Ecto neural progenitor cell (in vitro differentiated cells): ENCODE measurements around the gene CERS1.

Experiments used
- DNase-seq: peaks from one replicate; pipeline ENCODE4 v3.0.0-alpha.2; 2018; ENCODE audit warnings: low spot score

CERS1 gene

DNA sequence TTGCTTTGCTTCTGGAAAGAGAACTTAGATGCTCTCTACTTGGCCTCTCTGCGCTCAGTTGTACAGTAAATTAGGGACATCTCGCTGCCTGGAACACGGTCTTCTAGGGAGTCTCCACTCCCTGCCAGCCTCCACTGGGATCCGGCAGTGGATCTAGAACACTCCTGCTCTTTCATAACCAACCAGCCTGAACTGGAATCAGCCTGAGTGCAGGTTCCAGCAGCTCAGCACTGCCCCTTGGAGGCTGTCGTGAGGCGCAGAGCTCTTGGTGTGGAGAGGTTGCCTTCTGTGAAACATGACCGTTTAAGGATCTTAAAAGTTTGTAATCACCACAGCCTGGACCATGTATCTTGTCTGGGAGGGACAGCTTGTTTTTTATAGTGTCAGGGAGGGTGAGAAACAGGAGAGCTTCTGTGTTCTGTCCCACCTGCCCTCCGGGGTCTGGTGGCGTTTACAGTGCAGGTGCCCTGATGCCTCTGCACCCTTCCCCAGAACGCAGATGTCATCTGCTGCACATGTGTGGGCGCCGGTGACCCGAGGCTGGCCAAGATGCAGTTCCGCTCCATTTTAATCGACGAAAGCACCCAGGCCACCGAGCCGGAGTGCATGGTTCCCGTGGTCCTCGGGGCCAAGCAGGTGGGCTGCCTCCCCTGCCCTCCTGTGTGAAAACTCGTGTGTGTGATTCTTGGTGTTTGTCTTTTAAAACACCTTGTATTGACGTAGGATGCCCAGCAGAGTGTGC lies 39.4 kb downstream of the CERS1 start:
- no peak for DNase-seq

DNA sequence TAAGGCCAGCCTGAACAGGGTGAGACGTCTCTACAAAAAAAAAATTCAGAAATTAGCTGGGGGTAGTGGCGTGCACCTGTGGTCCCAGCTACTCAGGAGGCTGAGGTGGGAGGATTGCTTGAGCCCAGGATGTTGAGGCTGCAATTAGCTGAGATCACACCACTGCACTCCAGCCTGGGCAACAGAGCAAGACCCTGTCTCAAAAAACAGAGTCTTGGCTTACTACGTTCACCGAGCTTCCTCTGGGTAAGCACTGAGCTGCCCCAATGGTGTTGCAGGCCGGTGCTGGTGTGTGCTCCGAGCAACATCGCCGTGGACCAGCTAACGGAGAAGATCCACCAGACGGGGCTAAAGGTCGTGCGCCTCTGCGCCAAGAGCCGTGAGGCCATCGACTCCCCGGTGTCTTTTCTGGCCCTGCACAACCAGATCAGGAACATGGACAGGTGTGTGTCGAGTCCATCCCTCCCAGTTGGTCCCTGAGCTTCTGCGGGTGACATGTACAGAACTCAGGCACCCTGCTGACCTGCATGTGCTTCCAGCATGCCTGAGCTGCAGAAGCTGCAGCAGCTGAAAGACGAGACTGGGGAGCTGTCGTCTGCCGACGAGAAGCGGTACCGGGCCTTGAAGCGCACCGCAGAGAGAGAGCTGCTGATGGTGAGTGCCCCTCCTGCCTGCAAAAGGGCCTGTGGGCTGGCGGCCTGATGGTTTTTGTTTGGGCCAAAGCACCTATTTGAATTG lies 40.1 kb downstream of the CERS1 start:
- DNase-seq: no peak

DNA sequence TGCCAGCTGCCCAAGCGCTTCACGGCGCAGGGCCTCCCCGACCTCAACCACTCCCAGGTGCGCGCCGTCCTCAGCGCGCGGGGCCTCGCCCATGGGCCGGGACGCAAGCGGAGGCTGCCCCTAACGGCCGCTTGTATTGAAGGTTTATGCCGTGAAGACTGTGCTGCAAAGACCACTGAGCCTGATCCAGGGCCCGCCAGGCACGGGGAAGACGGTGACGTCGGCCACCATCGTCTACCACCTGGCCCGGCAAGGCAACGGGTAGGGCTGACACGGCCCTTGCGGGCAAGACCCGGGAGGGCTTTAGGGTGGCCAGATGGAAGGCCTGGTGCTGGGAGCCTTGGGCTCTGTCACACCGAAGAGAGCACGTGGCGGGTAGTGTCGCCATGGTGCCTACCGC lies 41.0 kb downstream of the CERS1 start:
- no peak for DNase-seq

DNA sequence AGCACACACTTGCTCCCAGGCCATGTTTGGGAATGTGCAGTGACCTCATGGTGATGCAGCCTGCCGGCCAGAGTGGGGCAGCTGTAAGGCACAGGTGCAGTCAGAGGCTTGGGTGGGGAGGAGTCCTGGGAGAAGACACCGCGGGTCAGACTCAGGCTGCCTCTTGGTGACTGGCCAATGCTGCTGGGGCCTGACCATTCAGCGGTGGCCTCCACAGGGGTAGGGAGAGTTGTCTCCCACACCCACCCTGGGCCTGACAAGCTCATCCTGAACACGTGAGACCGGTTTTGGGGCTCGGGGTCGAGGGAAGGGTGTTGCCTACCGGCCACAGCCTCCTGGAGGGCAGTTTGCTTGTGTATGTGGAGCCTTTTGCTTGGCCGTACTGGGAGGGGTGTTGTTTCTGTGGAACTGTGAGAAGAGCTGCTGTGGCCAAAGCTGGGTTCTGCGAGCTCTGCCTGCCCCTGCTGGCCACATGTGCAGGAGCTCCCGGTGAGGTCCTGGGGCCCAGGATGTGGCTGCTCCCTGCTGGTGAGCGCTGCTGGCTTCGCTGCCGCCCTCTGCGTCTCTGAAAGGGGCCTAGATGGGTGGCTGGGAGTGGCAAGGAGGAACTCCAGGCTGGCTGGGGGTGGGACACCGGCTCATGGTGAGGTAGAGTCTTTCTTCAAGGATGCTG lies 42.1 kb downstream of the CERS1 start:
- DNase-seq: no peak

DNA sequence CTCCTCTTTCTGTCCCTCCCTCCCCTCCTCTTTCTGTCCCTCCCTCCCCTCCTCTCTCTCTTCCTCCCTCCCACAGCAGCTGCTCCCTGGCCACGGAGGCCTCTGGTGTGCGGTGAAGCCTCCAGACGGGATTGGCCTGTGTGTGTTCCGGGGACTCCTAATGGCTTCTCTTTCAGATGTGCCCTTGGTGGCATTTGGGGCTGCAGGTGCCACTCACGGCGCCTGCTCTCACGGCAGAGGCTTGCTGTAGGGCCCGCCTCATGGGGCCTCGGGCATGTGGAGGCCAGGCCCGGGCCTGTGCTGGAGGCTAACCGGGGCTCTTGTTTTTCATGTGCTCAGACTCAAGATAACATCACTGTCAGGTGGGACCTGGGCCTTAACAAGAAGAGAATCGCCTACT lies 43.3 kb downstream of the CERS1 start:
- DNase-seq: no peak

DNA sequence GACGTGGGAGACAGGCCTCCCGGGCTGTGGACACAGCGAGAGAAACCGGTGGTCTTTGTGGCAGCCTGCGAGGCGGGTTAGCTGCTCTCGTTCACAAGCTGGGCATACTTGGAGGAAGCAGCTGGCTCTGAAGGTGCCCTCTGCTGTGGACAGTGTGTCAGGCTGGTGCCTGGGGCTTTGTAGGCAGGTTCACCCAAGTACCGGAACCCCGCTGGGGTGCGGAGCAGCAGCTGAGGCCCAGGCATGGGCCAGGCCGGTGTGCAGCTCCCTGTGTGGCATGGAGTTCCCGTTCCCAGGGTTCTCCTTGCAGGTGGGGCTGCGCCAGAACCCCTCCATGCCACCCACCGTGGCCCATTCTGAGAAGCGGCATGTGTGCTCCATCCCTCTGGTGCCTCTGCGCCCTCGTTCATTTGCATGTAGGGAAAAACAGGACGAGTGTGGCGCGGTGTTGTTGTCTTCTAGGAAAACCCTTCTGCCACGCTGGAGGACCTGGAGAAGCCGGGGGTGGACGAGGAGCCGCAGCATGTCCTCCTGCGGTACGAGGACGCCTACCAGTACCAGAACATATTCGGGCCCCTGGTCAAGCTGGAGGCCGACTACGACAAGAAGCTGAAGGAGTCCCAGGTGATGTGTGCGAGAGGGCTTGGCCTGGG lies 44.2 kb downstream of the CERS1 start:
- DNase-seq: no peak

DNA sequence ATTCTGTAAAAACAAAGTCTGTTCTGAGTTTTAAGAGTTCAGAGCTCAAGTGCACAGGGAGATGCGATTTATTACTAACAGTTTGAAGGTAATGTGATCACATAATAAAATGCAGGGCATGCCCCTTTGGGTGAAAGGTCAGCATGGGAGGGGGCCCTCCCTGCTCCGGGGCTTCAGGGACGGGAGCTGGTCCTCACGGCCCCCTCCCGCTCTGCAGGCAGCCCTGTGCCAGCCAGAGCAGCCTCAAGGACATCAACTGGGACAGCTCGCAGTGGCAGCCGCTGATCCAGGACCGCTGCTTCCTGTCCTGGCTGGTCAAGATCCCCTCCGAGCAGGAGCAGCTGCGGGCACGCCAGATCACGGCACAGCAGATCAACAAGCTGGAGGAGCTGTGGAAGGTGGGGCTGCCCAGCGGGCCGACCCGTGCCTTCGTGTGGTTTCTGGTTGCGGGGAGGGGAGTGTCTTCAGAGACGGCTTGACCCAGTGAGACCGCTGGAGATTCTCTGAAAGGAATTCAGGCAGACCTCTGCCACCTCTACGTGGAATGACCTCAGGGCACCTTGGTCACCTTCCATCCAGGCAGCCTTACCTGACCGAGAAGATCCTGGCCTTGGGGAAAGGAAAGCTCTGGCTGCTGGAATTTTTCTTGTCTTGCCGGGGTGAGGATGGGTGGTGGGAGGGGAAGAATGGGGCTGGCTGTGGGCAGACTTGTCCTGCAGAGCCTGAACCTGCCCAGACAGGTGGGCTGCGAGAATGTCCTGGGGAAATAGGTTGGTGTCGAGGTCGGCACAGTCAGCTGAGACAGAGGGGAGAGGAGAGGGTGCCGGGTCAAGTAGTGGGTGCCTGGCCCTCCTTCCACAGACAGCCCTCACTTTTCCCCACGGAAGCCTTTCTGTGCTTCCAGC lies 45.2 kb downstream of the CERS1 start:
- DNase-seq: no peak

DNA sequence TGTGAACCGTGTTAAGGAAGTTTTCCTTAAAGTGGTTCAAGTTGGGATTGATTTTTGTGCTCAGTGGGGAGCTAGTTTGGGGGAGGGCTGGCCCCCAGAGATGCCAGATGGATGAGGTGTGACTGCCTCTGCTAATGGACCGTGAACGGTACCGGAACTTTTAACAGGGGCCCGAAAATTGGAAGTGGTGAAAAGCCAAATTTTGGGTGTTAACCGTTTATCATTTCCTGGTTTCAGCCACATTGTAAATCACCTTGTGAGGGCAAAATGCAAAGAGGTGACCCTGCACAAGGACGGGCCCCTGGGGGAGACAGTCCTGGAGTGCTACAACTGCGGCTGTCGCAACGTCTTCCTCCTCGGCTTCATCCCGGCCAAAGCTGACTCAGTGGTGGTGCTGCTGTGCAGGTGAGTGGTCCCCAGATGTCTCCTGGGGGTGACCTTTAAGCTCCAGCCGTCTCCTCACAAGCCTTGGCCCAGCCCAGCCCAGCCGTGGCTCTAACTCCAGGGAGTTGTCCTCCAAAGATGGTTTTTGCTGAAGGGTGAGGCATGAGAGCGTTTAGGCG lies 46.0 kb downstream of the CERS1 start:
- DNase-seq: no peak

DNA sequence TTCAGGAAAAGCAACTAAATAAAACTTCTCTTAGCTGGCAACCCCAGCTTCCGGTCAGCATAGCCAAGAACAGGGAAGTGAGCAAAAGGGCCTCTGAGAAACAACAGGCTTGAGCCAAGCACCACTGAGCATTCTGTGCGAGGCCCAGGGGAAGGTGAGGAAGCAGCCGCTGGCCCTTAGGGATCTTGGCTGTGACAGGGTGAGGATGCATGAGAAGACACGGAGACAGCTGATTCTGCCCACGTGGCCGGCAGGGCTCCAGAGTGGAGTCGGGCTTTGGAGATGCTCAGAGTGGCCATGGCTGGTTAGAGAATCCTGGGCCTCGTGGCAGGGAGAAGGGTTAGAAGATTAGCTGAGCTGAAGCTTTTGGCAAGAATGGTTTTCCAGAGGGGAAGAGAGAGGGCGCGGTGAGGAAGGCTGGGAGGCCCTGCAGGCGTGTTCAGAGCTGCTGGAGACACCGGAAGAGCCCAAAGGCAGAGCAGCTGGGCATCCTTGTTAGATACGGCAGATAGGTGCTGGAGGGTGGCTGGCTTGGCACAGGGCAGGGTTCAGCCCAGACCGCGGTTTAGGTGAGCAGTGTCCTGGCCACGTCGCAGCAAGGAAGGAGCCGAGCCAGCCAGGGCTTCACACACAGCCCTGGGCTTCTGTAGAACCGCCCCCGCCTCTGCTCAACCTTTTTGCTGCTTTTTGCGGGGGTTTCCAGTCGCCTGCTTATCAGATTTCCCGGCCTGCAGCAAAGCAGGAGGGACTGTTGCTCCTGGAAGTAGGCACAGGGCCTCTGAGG lies 46.9 kb downstream of the CERS1 start:
- DNase-seq: no peak

DNA sequence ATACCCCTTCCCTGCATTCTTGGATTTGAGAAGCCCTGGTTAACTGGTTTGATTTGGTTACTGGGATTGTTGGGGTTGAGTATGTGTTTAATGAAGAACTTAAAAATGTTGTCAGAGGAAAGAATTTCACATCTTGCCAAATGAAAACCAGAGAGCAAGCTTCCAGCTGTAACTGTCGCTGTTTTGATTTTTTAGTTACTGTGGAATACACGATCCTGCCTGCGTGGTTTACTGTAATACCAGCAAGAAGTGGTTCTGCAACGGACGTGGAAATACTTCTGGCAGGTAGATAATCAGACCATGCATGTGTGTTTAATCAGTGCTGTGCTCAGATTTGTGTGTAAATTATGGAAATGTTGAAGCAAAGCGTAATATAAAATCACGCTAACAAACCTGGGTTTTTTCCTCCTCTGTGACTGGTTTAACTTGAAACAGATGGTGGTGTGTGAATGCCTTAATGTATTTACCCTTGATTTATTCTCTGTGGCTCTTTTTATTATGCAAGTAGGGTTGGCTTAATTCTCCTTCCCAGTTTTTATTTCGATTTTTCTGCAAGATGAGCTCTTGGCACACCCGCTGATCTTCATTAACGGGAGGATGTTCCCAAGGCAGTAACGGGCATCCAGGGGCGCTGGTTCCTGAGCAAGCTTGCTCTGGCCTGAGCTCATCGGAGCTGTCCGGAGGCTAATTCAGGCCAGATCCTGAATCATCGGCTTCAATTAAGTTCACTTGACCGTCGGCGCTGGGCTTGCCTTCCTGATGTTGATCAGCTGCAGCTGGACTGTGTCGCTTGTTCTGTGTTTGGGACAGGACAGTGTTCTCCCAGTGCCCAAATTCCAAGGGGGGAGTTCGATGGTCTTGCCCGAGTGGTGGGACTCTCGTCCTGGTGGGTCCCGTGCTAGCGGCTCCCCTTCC lies 48.2 kb downstream of the CERS1 start:
- DNase-seq: no peak

DNA sequence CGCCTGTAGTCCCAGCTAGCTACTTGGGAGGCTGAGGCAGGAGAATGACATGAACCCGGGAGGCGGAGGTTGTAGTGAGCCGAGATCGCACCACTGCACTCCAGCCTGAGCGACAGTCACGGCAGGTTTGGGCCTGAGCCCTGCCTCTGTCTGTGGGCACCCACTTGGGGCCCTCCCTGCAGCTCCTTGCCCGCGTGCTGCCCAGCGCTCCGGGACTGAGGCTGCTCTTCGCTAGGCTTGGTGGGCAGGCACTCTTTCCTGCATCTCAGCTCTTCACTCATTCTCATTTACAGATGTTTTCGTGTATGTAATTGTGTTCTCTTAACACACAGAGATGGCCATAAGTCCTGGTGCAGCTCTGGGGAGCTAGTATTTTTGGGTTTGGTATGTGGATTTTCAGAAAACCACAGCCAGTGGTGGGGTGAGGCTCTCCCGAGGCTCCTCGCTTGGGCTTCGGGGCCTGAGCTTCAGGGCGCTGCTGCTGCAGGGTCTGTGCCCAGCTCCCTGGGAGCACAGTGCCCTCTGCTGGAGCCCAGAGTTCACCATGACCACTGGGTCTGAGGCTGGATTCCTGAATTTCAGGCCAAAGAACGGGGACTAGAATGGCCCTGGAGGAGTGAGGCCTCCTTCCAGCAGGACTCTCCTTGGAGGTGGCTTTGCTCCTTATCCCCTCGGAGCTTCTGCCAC lies 49.0 kb downstream of the CERS1 start:
- peak; percentile 83 for DNase-seq

DNA sequence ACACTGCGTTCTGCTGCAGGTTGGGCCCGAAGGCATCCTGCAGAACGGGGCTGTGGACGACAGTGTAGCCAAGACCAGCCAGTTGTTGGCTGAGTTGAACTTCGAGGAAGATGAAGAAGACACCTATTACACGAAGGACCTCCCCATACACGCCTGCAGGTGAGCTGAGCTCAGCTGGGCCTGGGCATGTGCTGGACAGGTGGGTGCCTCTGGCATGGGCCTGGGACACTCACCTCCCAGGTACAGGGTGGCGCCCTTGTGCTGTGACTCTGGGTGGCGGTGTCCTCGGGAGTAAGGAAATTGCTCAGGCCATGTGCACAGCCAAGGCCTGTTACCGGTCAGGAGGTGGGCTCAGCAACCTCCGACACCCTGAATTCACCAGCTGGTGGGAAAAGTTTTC lies 50.0 kb downstream of the CERS1 start:
- no peak for DNase-seq

DNA sequence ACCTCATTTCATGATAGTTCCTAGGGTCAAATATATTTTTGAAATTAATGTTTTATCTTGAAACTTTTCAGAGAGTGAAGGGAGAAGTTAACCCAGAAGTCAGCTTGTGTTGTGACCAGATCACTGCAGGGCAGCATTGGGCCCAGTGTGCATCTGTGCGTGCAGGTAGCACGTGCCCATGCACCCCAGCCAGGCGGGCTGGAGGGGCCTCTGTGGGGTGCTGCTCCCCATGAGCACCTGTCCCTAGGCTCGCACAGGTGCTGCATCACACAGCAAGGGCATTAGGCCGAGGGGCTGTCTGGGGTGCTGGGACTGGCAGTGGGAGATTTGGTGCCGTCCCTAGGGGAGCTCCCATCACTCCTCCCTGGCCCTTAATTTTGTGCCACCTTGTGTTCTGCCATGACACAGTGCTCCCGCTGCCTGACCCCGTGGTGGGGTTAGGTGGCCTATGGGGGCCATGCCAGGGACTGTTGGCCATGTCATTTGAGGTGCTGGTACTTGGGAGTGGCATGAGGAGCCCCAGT lies 51.1 kb downstream of the CERS1 start:
- DNase-seq: no peak

DNA sequence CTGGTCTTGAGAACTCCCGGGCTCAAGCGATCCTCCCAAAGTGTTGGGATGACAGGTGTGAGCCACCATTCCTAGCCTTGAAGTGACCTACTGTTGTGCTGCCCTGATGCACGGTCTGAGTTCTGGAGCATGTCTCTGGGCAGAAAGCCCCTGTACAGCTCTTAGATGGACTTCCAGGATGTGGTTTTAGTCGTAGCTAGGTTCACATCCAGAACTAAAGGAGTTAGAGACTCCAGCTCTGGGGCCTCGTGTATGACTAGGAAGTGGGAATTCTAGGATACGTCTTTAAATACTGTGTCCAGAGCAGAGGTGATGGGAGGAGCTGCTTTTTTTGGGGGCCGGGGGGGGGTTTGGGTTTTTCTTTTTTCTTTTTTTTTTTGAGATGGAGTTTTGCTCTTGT lies 52.0 kb downstream of the CERS1 start:
- DNase-seq: no peak

DNA sequence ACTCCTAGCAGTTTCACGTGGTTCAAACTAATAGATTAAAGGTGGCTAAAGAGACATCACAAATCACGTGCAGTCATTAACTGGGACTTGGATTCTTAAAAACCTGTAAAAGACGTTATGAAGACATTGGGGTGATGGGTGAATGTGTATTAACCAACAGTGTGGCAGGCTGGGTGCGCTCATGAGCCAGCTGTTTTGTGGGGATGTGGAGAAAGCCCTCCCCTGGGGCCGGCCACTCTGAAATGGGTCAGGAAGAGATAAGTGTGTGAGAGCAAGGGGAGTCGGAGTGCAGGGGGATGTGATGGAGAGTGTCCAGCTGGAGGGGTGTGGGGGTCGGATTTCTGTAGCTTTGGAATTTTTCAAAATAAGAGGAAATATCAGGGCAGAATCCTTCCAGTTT lies 53.8 kb downstream of the CERS1 start:
- DNase-seq: no peak

DNA sequence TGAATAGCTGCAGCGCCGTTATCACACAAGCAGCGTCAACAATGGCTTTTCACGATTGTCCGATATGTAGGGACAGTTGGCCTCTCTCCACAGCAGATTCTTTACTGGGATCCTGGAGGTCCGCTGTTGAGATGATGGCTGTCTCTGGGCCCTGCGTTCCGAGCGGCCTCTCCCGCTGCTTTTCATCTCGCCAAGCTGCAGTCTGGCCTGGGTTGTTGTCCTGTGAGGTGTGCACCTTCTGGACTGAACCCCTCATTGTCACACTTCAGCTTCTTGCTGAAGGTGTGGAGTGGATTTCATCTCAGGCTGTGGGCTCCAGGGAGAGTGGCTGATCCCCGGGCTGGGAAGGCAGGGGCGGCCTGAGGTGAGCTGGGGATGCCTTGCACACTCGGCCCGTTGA lies 54.6 kb downstream of the CERS1 start:
- DNase-seq: no peak

DNA sequence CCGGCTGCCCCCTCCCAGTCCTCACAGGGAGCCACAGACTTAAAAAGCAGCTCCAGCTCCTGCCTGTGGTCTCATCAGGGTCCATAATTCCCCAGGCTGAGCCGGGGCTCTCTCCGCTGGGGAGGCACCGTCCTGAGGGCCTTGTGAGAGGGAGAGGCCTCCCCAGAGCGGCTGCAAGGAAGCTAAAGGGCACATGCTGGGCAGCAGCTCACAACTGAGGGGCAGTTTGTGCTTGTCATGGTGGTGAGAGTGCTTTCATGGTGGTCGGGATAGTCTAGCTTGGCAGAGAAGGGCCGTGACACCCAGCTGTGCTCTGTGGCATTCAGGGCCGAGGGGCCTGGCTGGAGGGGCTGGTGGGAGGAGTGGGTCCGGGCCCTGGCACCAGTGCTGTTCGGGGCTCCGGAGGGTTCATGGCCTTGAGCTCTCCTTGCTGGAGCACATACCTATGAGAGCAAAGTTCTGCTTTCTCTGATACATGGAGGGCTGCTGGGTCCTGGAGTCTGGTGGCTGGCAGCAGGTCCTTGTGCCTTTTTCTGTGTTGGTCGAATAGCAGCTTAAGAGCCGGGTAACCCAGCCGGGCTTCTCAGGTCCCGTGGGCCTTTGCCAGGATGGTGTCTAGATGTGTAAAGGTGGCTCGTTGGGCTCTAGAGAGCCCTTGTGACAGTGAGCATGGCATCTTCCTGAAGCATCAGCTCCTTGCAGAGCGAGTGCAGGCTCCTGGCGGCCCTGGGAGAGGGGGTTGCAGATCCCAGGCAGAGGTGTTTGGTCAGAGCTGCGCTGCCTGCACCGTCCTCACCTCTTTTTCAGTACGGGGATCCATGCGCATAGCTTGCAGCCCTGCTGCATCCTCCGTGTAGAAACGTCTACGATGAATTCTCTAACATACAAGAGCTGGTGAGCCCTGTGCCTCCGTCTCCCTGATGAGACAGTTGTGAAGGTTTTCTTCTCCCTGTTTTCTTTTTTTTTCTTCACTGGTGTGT lies 55.4 kb downstream of the CERS1 start:
- no peak for DNase-seq
